ENCODE results near the gene ZYG11A. TPM values are rescaled to one million over a fixed set of nuclear protein-coding genes. Genes with fewer than 3 reads are reported as not detected.

Gene ZYG11A
- total and polyA plus RNA-seq, 4 donors = 0.38 to 1.8 (median 0.76) TPM

GRCh38 chr1:52857443-52857842 is 14.9 kb downstream of the ZYG11A start:
- no peak overlapping the region for H3K9ac ChIP-seq (ENCODE audit: low read depth in 1 of 2, low read length in 2 of 2)
- H3K9me3 ChIP-seq (ENCODE audit: control insufficient read depth in 4 of 4, low read length in 3 of 4) = no peaks in the 10 kb centered on the region
- H3K4me1 ChIP-seq (ENCODE audit: control insufficient read depth in 4 of 4, insufficient read depth in 4 of 4, low read length in 3 of 4) = no peaks in the 10 kb centered on the region
- TF ChIP-seq RAD21 (IDR thresholded peaks at IDR 0.05) = no peak
- TF ChIP-seq FOXA2 (IDR thresholded peaks at IDR 0.05) = no peak
- TF ChIP-seq GABPA (IDR thresholded peaks at IDR 0.05 in 1 of 2, conservative IDR thresholded peaks at IDR 0.05 in 1 of 2) = no peak
- no peak for TF ChIP-seq FOXA1 (IDR thresholded peaks at IDR 0.05)
- no peak for TF ChIP-seq JUND (IDR thresholded peaks at IDR 0.05)
- TF ChIP-seq NR2F2 (IDR thresholded peaks at IDR 0.05) = no peak
- no peak for TF ChIP-seq SP1 (IDR thresholded peaks at IDR 0.05)
- no peak for TF ChIP-seq EGR1 (IDR thresholded peaks at IDR 0.05; ENCODE audit: low read depth in 2 of 2)
- no peak for TF ChIP-seq CTCF (IDR thresholded peaks at IDR 0.05; ENCODE audit: low read depth, low read length, missing input control)
- no peak for TF ChIP-seq TAF1 (conservative IDR thresholded peaks at IDR 0.05)
- TF ChIP-seq RXRA (IDR thresholded peaks at IDR 0.05) = no peak
- TF ChIP-seq, protein P1, sequence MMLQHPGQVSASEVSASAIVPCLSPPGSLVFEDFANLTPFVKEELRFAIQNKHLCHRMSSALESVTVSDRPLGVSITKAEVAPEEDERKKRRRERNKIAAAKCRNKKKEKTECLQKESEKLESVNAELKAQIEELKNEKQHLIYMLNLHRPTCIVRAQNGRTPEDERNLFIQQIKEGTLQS (IDR thresholded peaks at IDR 0.05) = no peak
- TF ChIP-seq, protein P2, sequence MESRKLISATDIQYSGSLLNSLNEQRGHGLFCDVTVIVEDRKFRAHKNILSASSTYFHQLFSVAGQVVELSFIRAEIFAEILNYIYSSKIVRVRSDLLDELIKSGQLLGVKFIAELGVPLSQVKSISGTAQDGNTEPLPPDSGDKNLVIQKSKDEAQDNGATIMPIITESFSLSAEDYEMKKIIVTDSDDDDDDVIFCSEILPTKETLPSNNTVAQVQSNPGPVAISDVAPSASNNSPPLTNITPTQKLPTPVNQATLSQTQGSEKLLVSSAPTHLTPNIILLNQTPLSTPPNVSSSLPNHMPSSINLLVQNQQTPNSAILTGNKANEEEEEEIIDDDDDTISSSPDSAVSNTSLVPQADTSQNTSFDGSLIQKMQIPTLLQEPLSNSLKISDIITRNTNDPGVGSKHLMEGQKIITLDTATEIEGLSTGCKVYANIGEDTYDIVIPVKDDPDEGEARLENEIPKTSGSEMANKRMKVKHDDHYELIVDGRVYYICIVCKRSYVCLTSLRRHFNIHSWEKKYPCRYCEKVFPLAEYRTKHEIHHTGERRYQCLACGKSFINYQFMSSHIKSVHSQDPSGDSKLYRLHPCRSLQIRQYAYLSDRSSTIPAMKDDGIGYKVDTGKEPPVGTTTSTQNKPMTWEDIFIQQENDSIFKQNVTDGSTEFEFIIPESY (IDR thresholded peaks at IDR 0.05) = no peak
- no peak for TF ChIP-seq MAX (IDR thresholded peaks at IDR 0.05)
- TF ChIP-seq HNF4G (IDR thresholded peaks at IDR 0.05) = no peak
- TF ChIP-seq, protein P3, sequence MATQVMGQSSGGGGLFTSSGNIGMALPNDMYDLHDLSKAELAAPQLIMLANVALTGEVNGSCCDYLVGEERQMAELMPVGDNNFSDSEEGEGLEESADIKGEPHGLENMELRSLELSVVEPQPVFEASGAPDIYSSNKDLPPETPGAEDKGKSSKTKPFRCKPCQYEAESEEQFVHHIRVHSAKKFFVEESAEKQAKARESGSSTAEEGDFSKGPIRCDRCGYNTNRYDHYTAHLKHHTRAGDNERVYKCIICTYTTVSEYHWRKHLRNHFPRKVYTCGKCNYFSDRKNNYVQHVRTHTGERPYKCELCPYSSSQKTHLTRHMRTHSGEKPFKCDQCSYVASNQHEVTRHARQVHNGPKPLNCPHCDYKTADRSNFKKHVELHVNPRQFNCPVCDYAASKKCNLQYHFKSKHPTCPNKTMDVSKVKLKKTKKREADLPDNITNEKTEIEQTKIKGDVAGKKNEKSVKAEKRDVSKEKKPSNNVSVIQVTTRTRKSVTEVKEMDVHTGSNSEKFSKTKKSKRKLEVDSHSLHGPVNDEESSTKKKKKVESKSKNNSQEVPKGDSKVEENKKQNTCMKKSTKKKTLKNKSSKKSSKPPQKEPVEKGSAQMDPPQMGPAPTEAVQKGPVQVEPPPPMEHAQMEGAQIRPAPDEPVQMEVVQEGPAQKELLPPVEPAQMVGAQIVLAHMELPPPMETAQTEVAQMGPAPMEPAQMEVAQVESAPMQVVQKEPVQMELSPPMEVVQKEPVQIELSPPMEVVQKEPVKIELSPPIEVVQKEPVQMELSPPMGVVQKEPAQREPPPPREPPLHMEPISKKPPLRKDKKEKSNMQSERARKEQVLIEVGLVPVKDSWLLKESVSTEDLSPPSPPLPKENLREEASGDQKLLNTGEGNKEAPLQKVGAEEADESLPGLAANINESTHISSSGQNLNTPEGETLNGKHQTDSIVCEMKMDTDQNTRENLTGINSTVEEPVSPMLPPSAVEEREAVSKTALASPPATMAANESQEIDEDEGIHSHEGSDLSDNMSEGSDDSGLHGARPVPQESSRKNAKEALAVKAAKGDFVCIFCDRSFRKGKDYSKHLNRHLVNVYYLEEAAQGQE (IDR thresholded peaks at IDR 0.05) = no peak
- no peaks in the 10 kb centered on the region for H3K27me3 ChIP-seq (ENCODE audit: control insufficient read depth in 4 of 4, insufficient read depth in 4 of 4, low read length in 3 of 4)
- 90% methylated on average over 4 of the region's 4 CpGs for WGBS
- H3K36me3 ChIP-seq (ENCODE audit: control insufficient read depth in 4 of 4, insufficient read depth in 3 of 4, low read depth in 1 of 4, low read length in 3 of 4) = no peaks in the 10 kb centered on the region
- no peak overlapping the region for H3K27ac ChIP-seq (ENCODE audit: low read depth in 1 of 2, low read length in 2 of 2)
- no peak overlapping the region for H3K4me3 ChIP-seq (ENCODE audit: low read depth in 1 of 3, low read length in 3 of 3)
- no peak for DNase-seq (ENCODE audit: low spot score)

Measured in liver (tissue), 9 donors.